GM12878 (cell line): Measurements from ENCODE around the gene SPINK1. TPM values are rescaled to one million over a fixed set of nuclear protein-coding genes. Genes with fewer than 3 reads are reported as not detected.

Source experiments
- ATAC-seq: fragments of 200-7000 bp; cut with Tn5 transposase; 3 replicates; pipeline ENCODE4 v1.9.1; 2020; ENCODE audit warnings: mild to moderate bottlenecking, moderate library complexity
- BruUV-seq: library from RNA; stranded (reverse); fragments of 400-500 nt; replicated peaks from 2 replicates; lab custom pipeline; 2021; lab: Mats Ljungman, UMichigan
- CTCF ChIA-PET: fragments of 300-600 bp; sonication (Branson Sonifier 250); formaldehyde crosslinking; extraction: SDS; loops from one replicate; lab custom pipeline; 2021; ENCODE audit warnings: inconsistent platforms; lab: Yijun Ruan, JAX
- POLR2A ChIA-PET: fragments of 350-600 bp; formaldehyde crosslinking; extraction: SDS; loops from one replicate; lab custom pipeline; 2021; ENCODE audit warnings: inconsistent platforms; lab: Charles Lee
- RAD21 ChIA-PET: fragments of 300-600 bp; sonication (Branson Sonifier 250); formaldehyde crosslinking; loops from one replicate; lab custom pipeline; 2023; ENCODE audit warnings: antibody characterized with exemption; ENCODE audit not compliant: unreplicated experiment; lab: Charles Lee
- SMC1A ChIA-PET: fragments of 300-600 bp; sonication (Branson Sonifier 250); formaldehyde crosslinking; loops from one replicate; lab custom pipeline; 2023; ENCODE audit not compliant: unreplicated experiment, uncharacterized antibody; lab: Charles Lee
- DNase-seq: peaks from one replicate; pipeline ENCODE4 v3.0.0-alpha.2; 2011; ENCODE audit warnings: low read depth, low spot score
- FAIRE-seq: peaks from 3 replicates; lab custom pipeline; 2011; peaks lifted over from hg19 to GRCh38; lab: Jason Lieb, UNC
- H2AFZ ChIP-seq: 2 replicates; pipeline ENCODE4 v1.6.0; 2011; ENCODE audit warnings: low read depth, low read length, control low read depth; ENCODE audit not compliant: control insufficient read depth
- H3K27ac ChIP-seq: 2 replicates; pipeline ENCODE4 v1.5.1; 2011; ENCODE audit warnings: control low read depth; ENCODE audit not compliant: control insufficient read depth, insufficient read depth
- H3K27me3 ChIP-seq, 2 experiments: replicated peaks in 1 of 2; 2 replicates each; pipeline versions ENCODE4 v1.6.0 to v1.6.1; 2011; ENCODE audit warnings: low read length in 1 of 2; ENCODE audit not compliant: control insufficient read depth in 2 of 2, insufficient read depth in 2 of 2
- H3K36me3 ChIP-seq, 2 experiments: 2 replicates each; pipeline ENCODE4 v1.5.1; 2011; ENCODE audit warnings: low read length in 1 of 2; ENCODE audit not compliant: control insufficient read depth in 2 of 2, insufficient read depth in 2 of 2
- H3K4me1 ChIP-seq: 2 replicates; pipeline ENCODE4 v1.6.1; 2011; ENCODE audit warnings: mild to moderate bottlenecking, low read length, moderate library complexity, mixed read lengths; ENCODE audit not compliant: control insufficient read depth, insufficient read depth
- H3K4me2 ChIP-seq: 2 replicates; pipeline ENCODE4 v1.6.0; 2011; ENCODE audit warnings: control low read depth; ENCODE audit not compliant: control insufficient read depth, insufficient read depth
- H3K4me3 ChIP-seq: fragments of 200-600 bp; sonication (generic); 2 replicates; pipeline ENCODE4 v1.5.1; 2016
- H3K79me2 ChIP-seq: 2 replicates; pipeline ENCODE4 v1.6.0; 2011; ENCODE audit warnings: low read length; ENCODE audit not compliant: control insufficient read depth, insufficient read depth
- H3K9ac ChIP-seq: 2 replicates; pipeline ENCODE4 v1.8.0; 2011; ENCODE audit warnings: low read length, control low read depth, mixed read lengths; ENCODE audit not compliant: control insufficient read depth, insufficient read depth
- H3K9me3 ChIP-seq: replicated peaks from 3 replicates; pipeline ENCODE4 v1.5.1; 2011; ENCODE audit warnings: mild to moderate bottlenecking, low read length; ENCODE audit not compliant: control insufficient read depth, insufficient read depth
- H4K20me1 ChIP-seq: 2 replicates; pipeline ENCODE4 v1.6.0; 2011; ENCODE audit not compliant: control insufficient read depth, insufficient read depth
- BMI1 ChIP-seq: fragments of 450-650 bp; IDR thresholded peaks from 2 replicates; pipeline ENCODE4 v1.6.1; 2016; ENCODE audit warnings: mild to moderate bottlenecking, moderate library complexity, borderline replicate concordance
- CBX3 ChIP-seq: fragments of 200-600 bp; sonication (generic); IDR thresholded peaks from 2 replicates; pipeline ENCODE4 v1.6.1; 2016; ENCODE audit warnings: low read depth, borderline replicate concordance
- ETV6 ChIP-seq, 2 experiments: fragments of 450-650 bp in 1 of 2; IDR thresholded peaks in 1 of 2; conservative IDR thresholded peaks in 1 of 2; 2 replicates each; pipeline ENCODE4 v1.6.1; 2014; ENCODE audit warnings: antibody characterized with exemption in 1 of 2, borderline replicate concordance in 1 of 2, low read depth in 1 of 2, mild to moderate bottlenecking in 1 of 2, moderate library complexity in 1 of 2
- JUND ChIP-seq: IDR thresholded peaks from 2 replicates; pipeline ENCODE4 v1.6.1; 2012; ENCODE audit warnings: low read depth, mild to moderate bottlenecking, low read length, improper control_type of control experiment, moderate library complexity
- MTA2 ChIP-seq: fragments of 450-650 bp; IDR thresholded peaks from 2 replicates; pipeline ENCODE4 v1.6.1; 2016; ENCODE audit warnings: low read depth, mild to moderate bottlenecking, moderate library complexity
- MTA3 ChIP-seq: IDR thresholded peaks from 2 replicates; pipeline ENCODE4 v1.6.1; 2012; ENCODE audit warnings: low read length, inconsistent platforms, borderline replicate concordance
- SIN3A ChIP-seq: IDR thresholded peaks from 2 replicates; pipeline ENCODE4 v1.6.1; 2012; ENCODE audit warnings: low read depth, low read length, improper control_type of control experiment
- TBL1XR1 ChIP-seq: IDR thresholded peaks from 2 replicates; pipeline ENCODE4 v1.6.1; 2012; ENCODE audit warnings: low read depth, low read length, improper control_type of control experiment
- ZNF207 ChIP-seq: fragments of 450-650 bp; IDR thresholded peaks from 2 replicates; pipeline ENCODE4 v1.6.1; 2014; ENCODE audit warnings: antibody characterized with exemption, mild to moderate bottlenecking, borderline replicate concordance
- ZNF592 ChIP-seq: fragments of 450-650 bp; IDR thresholded peaks from 2 replicates; pipeline ENCODE4 v1.6.1; 2017; ENCODE audit warnings: mild to moderate bottlenecking, moderate library complexity
- ZSCAN29 ChIP-seq: fragments of 450-650 bp; IDR thresholded peaks from 2 replicates; pipeline ENCODE4 v1.6.1; 2017; ENCODE audit warnings: mild to moderate bottlenecking, moderate library complexity
- WGBS: methylation state at CpG from one replicate; pipeline ENCODE4 v1.1.6; 2016; ENCODE audit warnings: low lambda C conversion rate; ENCODE audit not compliant: insufficient replicate concordance, insufficient coverage; ENCODE audit errors: missing lambda C conversion rate; 5-methylcytosine and 5-hydroxymethylcytosine counted together
- in situ Hi-C: fragments of 300-500 bp; cut with MboI; formaldehyde crosslinking; loops from 9 replicates; pipeline ENCODE4 v1.14.3; 2018; ENCODE audit warnings: mixed read lengths
- intact Hi-C: fragments of 100-400 bp; cut with micrococcal nuclease; formaldehyde crosslinking; loops from one replicate; pipeline ENCODE4 v1.14.2; 2022; ENCODE audit not compliant: unreplicated experiment
- polyA plus RNA-seq, 11 experiments: library from polyadenylated mRNA; depleted of rRNA in 4 of 11; unstranded in 6 of 11; stranded (reverse) in 5 of 11; fragments of >200 nt; fragmentation: Nextera tagmentation in 4 of 11; fragmentation: Illumina TruSeq in 1 of 11; extraction: Ambion mirVana in 4 of 11; extraction: Trizol in 1 of 11; gene quantifications; 1 replicate in 1 of 11; 2 replicates in 10 of 11; pipeline versions ENCODE4 v1.2.1 to v1.2.3, GENCODE V29; 2011 to 2016; ENCODE audit warnings: inconsistent platforms in 2 of 11, missing spikeins in 2 of 11, low read depth in 1 of 11
- total RNA-seq, 4 experiments: library from RNA; depleted of rRNA in 3 of 4; stranded (reverse); fragments of >200 nt in 3 of 4; fragmentation: Illumina TruSeq in 1 of 4; extraction: Trizol in 1 of 4; gene quantifications; 2 replicates each; pipeline versions ENCODE4 v1.2.1 to v1.2.3, GENCODE V29; 2013 to 2021

Gene SPINK1
- total and polyA plus RNA-seq, 10 of the 15 experiments (the other 5 are each of a cell fraction or from before 2014, with no cell fraction given) = 3.6 TPM; not detected in 9

DNA sequence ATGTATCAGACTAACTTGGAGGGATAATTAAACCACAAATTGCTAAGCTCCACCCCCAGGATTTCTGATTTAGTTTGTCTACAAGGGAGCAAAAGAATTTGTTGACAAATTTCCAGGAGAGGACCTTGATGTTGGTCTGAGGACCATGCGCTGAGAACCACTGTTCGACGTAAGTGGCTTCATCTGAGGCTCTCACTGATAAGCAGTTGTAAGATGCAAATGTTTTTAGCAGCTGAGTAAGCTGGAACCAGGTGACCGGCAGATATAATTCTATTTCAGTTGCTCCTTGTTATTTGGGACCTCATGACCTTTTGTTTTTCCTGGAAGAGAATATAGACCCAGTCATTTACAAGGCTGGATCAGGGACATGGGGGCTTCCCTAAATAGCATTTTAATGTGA, 14.1 kb upstream of the SPINK1 start (continued):
- no peak for TF ChIP-seq ZNF592
- TF ChIP-seq SIN3A = no peak
- TF ChIP-seq MTA2 = no peak

DNA sequence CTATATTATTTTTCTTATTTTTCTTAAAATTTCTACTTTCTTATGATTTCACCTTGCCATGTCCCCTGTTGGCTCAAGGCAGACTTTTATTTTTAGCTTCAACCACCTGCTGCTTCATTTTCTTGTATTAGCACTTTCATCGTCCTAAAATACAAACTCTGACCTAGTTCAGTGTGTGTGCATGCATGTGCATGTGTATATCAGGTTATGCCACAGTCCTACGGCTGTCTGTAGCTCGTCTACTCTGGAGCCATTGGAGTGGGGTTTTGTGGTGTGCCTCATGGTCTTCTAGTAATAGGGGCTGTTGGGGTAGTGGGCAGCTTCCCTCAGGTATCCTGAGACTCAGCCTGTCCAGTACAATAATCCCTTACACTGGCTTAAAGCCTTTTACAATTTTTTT, 13.4 kb upstream of the SPINK1 start:
- SMC1A ChIA-PET = interaction anchor here (1.2 to 1.3 kb wide), 2 partner anchors 12 to 22 kb away, joined by 3 to 7 read pairs; no protein-coding TSS in a partner anchor
- in situ Hi-C loops (no loop called here), intact Hi-C loops (no loop called here)
- BruUV-seq = no TSS peak
- 0% methylated on average over 3 of the region's 3 CpGs for WGBS
- Histone ChIP-seq H3K9ac (no peak overlapping the region), H3K4me1 (no peaks in the 10 kb centered on the region), H3K4me3 (no peak overlapping the region), H3K4me2 (no peak overlapping the region), H2AFZ (no peak overlapping the region), H3K27me3 (no peaks in the 10 kb centered on the region), H3K9me3 (no peaks in the 10 kb centered on the region), H4K20me1 (no peaks in the 10 kb centered on the region), H3K36me3 (no peaks in the 10 kb centered on the region), H3K79me2 (no peaks in the 10 kb centered on the region), H3K27ac (no peak overlapping the region)
- POLR2A ChIA-PET = interaction anchor here (0.6 kb wide), 1 partner anchor 57 kb away, joined by 3 read pairs; no protein-coding TSS in a partner anchor
- ATAC-seq (no peak), DNase-seq (no peak), FAIRE-seq (no peak)
- no peak for TF ChIP-seq MTA3
- TF ChIP-seq JUND = no peak
- TF ChIP-seq CBX3 = no peak
- no peak for TF ChIP-seq BMI1
- no peak for TF ChIP-seq ETV6 (conservative IDR thresholded peaks at IDR 0.05 in 1 of 2, IDR thresholded peaks at IDR 0.05 in 1 of 2; ENCODE audit: borderline replicate concordance in 1 of 2, low read depth in 1 of 2)
- TF ChIP-seq ZSCAN29 = no peak
- TF ChIP-seq ZNF207 = no peak
- TF ChIP-seq TBL1XR1 = no peak
- RAD21 ChIA-PET = no interaction called here
- CTCF ChIA-PET = interaction anchor here (1.2 to 2.5 kb wide), 3 partner anchors 10 to 15 kb away, joined by 4 to 9 read pairs (median 7); no protein-coding TSS in a partner anchor
